ENCODE measurements around the gene CDKN1C.
A peak's percentile ranks its signal among the peaks of the same experiment; 100 is the strongest.

The CDKN1C gene

GRCh38 chr11:2883979-2884815 is 1.4 kb downstream of the CDKN1C start:
- WGBS (ENCODE audit: insufficient coverage), result under 1% methylated on average over 78 of the region's 119 CpGs
- Histone ChIP-seq H3K27ac (ENCODE audit: insufficient read depth in 1 of 2, low read depth in 1 of 2, low read length in 2 of 2, poor library complexity in 1 of 2, severe bottlenecking in 2 of 2) (no peak overlapping the region), H3K27me3 (replicated peaks in 2 of 5; ENCODE audit: control insufficient read depth in 4 of 5, insufficient read depth in 5 of 5, low read length in 4 of 5) (no peaks in the 10 kb centered on the region), H3K36me3 (ENCODE audit: control insufficient read depth in 4 of 4, insufficient read depth in 4 of 4, low read length in 3 of 4) (peaks cover 0 to 2% (median 0%) of the 10 kb centered on the region in 4 experiments), H3K4me1 (ENCODE audit: control extremely low read depth in 1 of 4, control insufficient read depth in 4 of 4, insufficient read depth in 4 of 4, low read length in 3 of 4) (peaks cover 0 to 41% (median 33%) of the 10 kb centered on the region in 4 experiments), H3K4me3 (ENCODE audit: control insufficient read depth in 1 of 7, extremely low read depth in 1 of 7, insufficient read depth in 4 of 7, low read depth in 2 of 7, low read length in 6 of 7) (peak overlapping the region; percentile 56 to 74 (median 70)), H3K9me3 (ENCODE audit: control extremely low read depth in 1 of 5, control insufficient read depth in 4 of 5, insufficient read depth in 2 of 5, low read depth in 1 of 5, low read length in 4 of 5) (no peaks in the 10 kb centered on the region)
- ChIA-PET CTCF (interaction anchor here (1.0 to 14.6 kb wide), 8 partner anchors 65 to 349 kb away, joined by 3 to 462 read pairs (median 4); no protein-coding TSS in a partner anchor), POLR2A (interaction anchor here (0.6 to 5.8 kb wide), 7 partner anchors 12 to 604 kb away, joined by 3 to 30 read pairs (median 7); partner anchors contain the start of gene PHLDA2)
- DNase-seq, result peak in 2 of 3 donors; percentile 34 to 43

- 8% methylated on average over 23 of the region's 24 CpGs for WGBS (ENCODE audit: insufficient coverage)
- Histone ChIP-seq H3K9me3 (ENCODE audit: control extremely low read depth in 1 of 5, control insufficient read depth in 4 of 5, insufficient read depth in 2 of 5, low read depth in 1 of 5, low read length in 4 of 5) (peaks cover 0 to 3% (median 0%) of the 10 kb centered on the region in 5 experiments), H3K4me1 (ENCODE audit: control extremely low read depth in 1 of 4, control insufficient read depth in 4 of 4, insufficient read depth in 4 of 4, low read length in 3 of 4) (peaks cover 0 to 41% (median 33%) of the 10 kb centered on the region in 4 experiments), H3K27ac (ENCODE audit: insufficient read depth in 1 of 2, low read depth in 1 of 2, low read length in 2 of 2, poor library complexity in 1 of 2, severe bottlenecking in 2 of 2) (no peak overlapping the region), H3K36me3 (ENCODE audit: control insufficient read depth in 4 of 4, insufficient read depth in 4 of 4, low read length in 3 of 4) (peaks cover 0 to 2% (median 0%) of the 10 kb centered on the region in 4 experiments), H3K4me3 (ENCODE audit: control insufficient read depth in 1 of 7, extremely low read depth in 1 of 7, insufficient read depth in 4 of 7, low read depth in 2 of 7, low read length in 6 of 7) (peak overlapping the region; percentile 56 to 74 (median 70)), H3K27me3 (replicated peaks in 2 of 5; ENCODE audit: control insufficient read depth in 4 of 5, insufficient read depth in 5 of 5, low read length in 4 of 5) (no peaks in the 10 kb centered on the region)
- CTCF ChIA-PET, result interaction anchor here (0.6 to 14.6 kb wide), 9 partner anchors 97 to 453 kb away, joined by 3 to 462 read pairs (median 3); no protein-coding TSS in a partner anchor
- peak in 1 of 3 donors; percentile 13 for DNase-seq
- POLR2A ChIA-PET, result interaction anchor here (0.6 to 5.8 kb wide), 5 partner anchors 13 to 603 kb away, joined by 3 to 30 read pairs (median 8); no protein-coding TSS in a partner anchor
These were observed 2.0 kb downstream of the CDKN1C start for GRCh38 chr11:2883640-2883978.

- WGBS (ENCODE audit: insufficient coverage), result 85% methylated on average over 9 of the region's 11 CpGs
- Histone ChIP-seq H3K4me1 (ENCODE audit: control extremely low read depth in 1 of 4, control insufficient read depth in 4 of 4, insufficient read depth in 4 of 4, low read length in 3 of 4) (peaks cover 0 to 33% (median 31%) of the 10 kb centered on the region in 4 experiments), H3K27me3 (replicated peaks in 2 of 5; ENCODE audit: control insufficient read depth in 4 of 5, insufficient read depth in 5 of 5, low read length in 4 of 5) (no peaks in the 10 kb centered on the region), H3K36me3 (ENCODE audit: control insufficient read depth in 4 of 4, insufficient read depth in 4 of 4, low read length in 3 of 4) (peaks cover 0 to 2% (median 0%) of the 10 kb centered on the region in 4 experiments), H3K27ac (ENCODE audit: insufficient read depth in 1 of 2, low read depth in 1 of 2, low read length in 2 of 2, poor library complexity in 1 of 2, severe bottlenecking in 2 of 2) (no peak overlapping the region), H3K4me3 (ENCODE audit: control insufficient read depth in 1 of 7, extremely low read depth in 1 of 7, insufficient read depth in 4 of 7, low read depth in 2 of 7, low read length in 6 of 7) (no peak overlapping the region), H3K9me3 (ENCODE audit: control extremely low read depth in 1 of 5, control insufficient read depth in 4 of 5, insufficient read depth in 2 of 5, low read depth in 1 of 5, low read length in 4 of 5) (peaks cover 0 to 3% (median 0%) of the 10 kb centered on the region in 5 experiments)
- CTCF ChIA-PET, result interaction anchor here (0.6 to 14.6 kb wide), 10 partner anchors 103 to 452 kb away, joined by 3 to 462 read pairs (median 3); no protein-coding TSS in a partner anchor
- peak in 1 of 3 donors; percentile 24 for DNase-seq
- POLR2A ChIA-PET, result no interaction called here
These were observed 3.0 kb downstream of the CDKN1C start for GRCh38 chr11:2882396-2883110.

GRCh38 chr11:2881981-2882375 is 3.6 kb downstream of the CDKN1C start:
- WGBS (ENCODE audit: insufficient coverage), result 70% methylated on average over 4 of the region's 12 CpGs
- ChIA-PET POLR2A (interaction anchor here (0.5 kb wide), 1 partner anchor 81 kb away, joined by 3 read pairs; no protein-coding TSS in a partner anchor), CTCF (interaction anchor here (0.7 to 2.5 kb wide), 5 partner anchors 11 to 349 kb away, joined by 3 to 6 read pairs (median 3); no protein-coding TSS in a partner anchor)
- peaks cover 0 to 2% (median 0%) of the 10 kb centered on the region in 4 experiments for H3K36me3 ChIP-seq (ENCODE audit: control insufficient read depth in 4 of 4, insufficient read depth in 4 of 4, low read length in 3 of 4)
- no peaks in the 10 kb centered on the region for H3K27me3 ChIP-seq (replicated peaks in 2 of 5; ENCODE audit: control insufficient read depth in 4 of 5, insufficient read depth in 5 of 5, low read length in 4 of 5)
- peaks cover 0 to 33% (median 28%) of the 10 kb centered on the region in 4 experiments for H3K4me1 ChIP-seq (ENCODE audit: control extremely low read depth in 1 of 4, control insufficient read depth in 4 of 4, insufficient read depth in 4 of 4, low read length in 3 of 4)
- no peak overlapping the region for H3K27ac ChIP-seq (ENCODE audit: insufficient read depth in 1 of 2, low read depth in 1 of 2, low read length in 2 of 2, poor library complexity in 1 of 2, severe bottlenecking in 2 of 2)
- no peak for DNase-seq
- peaks cover 0 to 5% (median 0%) of the 10 kb centered on the region in 5 experiments for H3K9me3 ChIP-seq (ENCODE audit: control extremely low read depth in 1 of 5, control insufficient read depth in 4 of 5, insufficient read depth in 2 of 5, low read depth in 1 of 5, low read length in 4 of 5)
- no peak overlapping the region for H3K4me3 ChIP-seq (ENCODE audit: control insufficient read depth in 1 of 7, extremely low read depth in 1 of 7, insufficient read depth in 4 of 7, low read depth in 2 of 7, low read length in 6 of 7)

GRCh38 chr11:2881076-2881980 is 4.2 kb downstream of the CDKN1C start:
- H3K4me1 ChIP-seq (ENCODE audit: control extremely low read depth in 1 of 4, control insufficient read depth in 4 of 4, insufficient read depth in 4 of 4, low read length in 3 of 4), result peaks cover 0 to 27% (median 22%) of the 10 kb centered on the region in 4 experiments
- H3K27me3 ChIP-seq (replicated peaks in 2 of 5; ENCODE audit: control insufficient read depth in 4 of 5, insufficient read depth in 5 of 5, low read length in 4 of 5), result no peaks in the 10 kb centered on the region
- ChIA-PET CTCF (interaction anchor here (0.7 to 1.6 kb wide), 5 partner anchors 8 to 348 kb away, joined by 3 read pairs; no protein-coding TSS in a partner anchor), POLR2A (interaction anchor here (0.5 kb wide), 1 partner anchor 81 kb away, joined by 3 read pairs; no protein-coding TSS in a partner anchor)
- H3K36me3 ChIP-seq (ENCODE audit: control insufficient read depth in 4 of 4, insufficient read depth in 4 of 4, low read length in 3 of 4), result peaks cover 0 to 2% (median 0%) of the 10 kb centered on the region in 4 experiments
- no peak overlapping the region for H3K27ac ChIP-seq (ENCODE audit: insufficient read depth in 1 of 2, low read depth in 1 of 2, low read length in 2 of 2, poor library complexity in 1 of 2, severe bottlenecking in 2 of 2)
- WGBS (ENCODE audit: insufficient coverage), result 93% methylated on average over 15 of the region's 19 CpGs
- no peak overlapping the region for H3K4me3 ChIP-seq (ENCODE audit: control insufficient read depth in 1 of 7, extremely low read depth in 1 of 7, insufficient read depth in 4 of 7, low read depth in 2 of 7, low read length in 6 of 7)
- no peak for DNase-seq
- H3K9me3 ChIP-seq (ENCODE audit: control extremely low read depth in 1 of 5, control insufficient read depth in 4 of 5, insufficient read depth in 2 of 5, low read depth in 1 of 5, low read length in 4 of 5), result peaks cover 0 to 5% (median 0%) of the 10 kb centered on the region in 5 experiments

GRCh38 chr11:2880646-2881045 is 4.9 kb downstream of the CDKN1C start:
- Histone ChIP-seq H3K36me3 (ENCODE audit: control insufficient read depth in 4 of 4, insufficient read depth in 4 of 4, low read length in 3 of 4) (peaks cover 0 to 2% (median 0%) of the 10 kb centered on the region in 4 experiments), H3K4me3 (ENCODE audit: control insufficient read depth in 1 of 7, extremely low read depth in 1 of 7, insufficient read depth in 4 of 7, low read depth in 2 of 7, low read length in 6 of 7) (no peak overlapping the region), H3K27me3 (replicated peaks in 2 of 5; ENCODE audit: control insufficient read depth in 4 of 5, insufficient read depth in 5 of 5, low read length in 4 of 5) (no peaks in the 10 kb centered on the region), H3K4me1 (ENCODE audit: control extremely low read depth in 1 of 4, control insufficient read depth in 4 of 4, insufficient read depth in 4 of 4, low read length in 3 of 4) (peaks cover 0 to 26% (median 19%) of the 10 kb centered on the region in 4 experiments), H3K9me3 (ENCODE audit: control extremely low read depth in 1 of 5, control insufficient read depth in 4 of 5, insufficient read depth in 2 of 5, low read depth in 1 of 5, low read length in 4 of 5) (peaks cover 0 to 5% (median 0%) of the 10 kb centered on the region in 5 experiments), H3K27ac (ENCODE audit: insufficient read depth in 1 of 2, low read depth in 1 of 2, low read length in 2 of 2, poor library complexity in 1 of 2, severe bottlenecking in 2 of 2) (no peak overlapping the region)
- DNase-seq, result no peak
- POLR2A ChIA-PET, result no interaction called here
- WGBS (ENCODE audit: insufficient coverage), result 91% methylated on average over 4 of the region's 7 CpGs
- CTCF ChIA-PET, result no interaction called here

Data from common myeloid progenitor, CD34-positive (primary cell).